NCI-H1417 (cell line): ENCODE measurements around the gene UBE2L5.
"Not testable (repeated sequence)": the region's sequence is repeated elsewhere in the genome, so short reads cannot be mapped to it uniquely, and the experiment has no call there.

Experiments
- DNase-seq, 3 experiments: peaks; one replicate each; lab custom pipeline; 2025; lab: John Stamatoyannopoulos, UW

Gene UBE2L5

DNA sequence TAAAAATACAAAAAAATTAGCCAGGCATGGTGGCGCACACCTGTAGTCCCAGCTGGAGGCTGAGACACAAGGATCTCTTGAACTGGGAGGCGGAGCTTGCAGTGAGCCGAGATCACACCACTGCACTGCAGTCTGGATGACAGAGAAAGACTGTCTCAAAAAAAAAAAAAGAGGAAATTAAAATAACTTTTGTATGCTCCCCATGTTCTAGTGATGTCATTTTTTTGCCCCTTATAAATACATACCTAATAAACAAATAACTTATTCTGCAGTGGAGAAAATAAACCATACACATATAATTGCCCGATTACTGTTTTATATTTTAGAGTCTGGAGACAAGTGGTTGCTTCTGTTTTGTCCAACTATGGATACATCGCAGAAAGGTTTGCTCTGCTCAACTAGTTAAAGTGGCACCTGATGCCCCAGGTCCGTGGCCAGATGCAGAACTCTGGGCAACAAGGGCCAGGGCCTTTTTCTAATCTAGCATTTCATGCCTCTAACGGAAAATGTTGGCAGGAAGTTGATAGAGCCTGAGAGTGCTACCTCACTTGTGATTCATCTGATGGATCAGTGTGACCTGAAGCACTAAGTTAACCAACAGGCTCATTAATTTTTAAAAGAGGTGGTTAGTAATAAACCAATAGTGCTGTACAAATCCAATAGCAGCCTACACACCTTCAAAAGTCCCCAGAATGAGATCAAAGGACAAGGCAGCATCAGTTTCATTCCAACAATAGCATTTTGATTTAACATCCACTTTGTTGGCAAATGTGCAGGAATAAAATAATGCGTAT is 18.8 kb downstream of the UBE2L5 start:
- DNase-seq, result no peak

DNA sequence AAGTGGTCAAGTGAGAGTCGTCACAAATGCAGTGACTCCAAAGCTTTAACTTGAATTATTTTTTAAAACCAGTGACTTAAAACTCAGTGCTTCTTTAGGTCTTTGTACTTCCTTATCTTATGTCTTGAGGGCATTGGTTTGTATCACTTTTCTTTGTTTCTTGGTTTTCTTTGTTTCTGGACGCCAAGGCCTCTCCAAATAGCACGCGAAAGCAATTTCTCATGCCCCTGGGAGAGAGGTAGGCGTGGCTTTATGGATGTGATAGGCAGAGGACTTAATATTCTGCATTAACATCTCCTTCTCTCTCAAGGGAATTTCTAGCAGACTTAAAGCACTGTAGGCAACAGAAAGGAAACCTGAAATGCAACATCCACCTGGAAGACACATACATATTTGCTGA is 20.6 kb downstream of the UBE2L5 start:
- DNase-seq, result no peak

- DNase-seq, result not testable (repeated sequence)
Observed at GRCh38 chr13:30443491-30443890, 21.2 kb downstream of the UBE2L5 start.

DNA sequence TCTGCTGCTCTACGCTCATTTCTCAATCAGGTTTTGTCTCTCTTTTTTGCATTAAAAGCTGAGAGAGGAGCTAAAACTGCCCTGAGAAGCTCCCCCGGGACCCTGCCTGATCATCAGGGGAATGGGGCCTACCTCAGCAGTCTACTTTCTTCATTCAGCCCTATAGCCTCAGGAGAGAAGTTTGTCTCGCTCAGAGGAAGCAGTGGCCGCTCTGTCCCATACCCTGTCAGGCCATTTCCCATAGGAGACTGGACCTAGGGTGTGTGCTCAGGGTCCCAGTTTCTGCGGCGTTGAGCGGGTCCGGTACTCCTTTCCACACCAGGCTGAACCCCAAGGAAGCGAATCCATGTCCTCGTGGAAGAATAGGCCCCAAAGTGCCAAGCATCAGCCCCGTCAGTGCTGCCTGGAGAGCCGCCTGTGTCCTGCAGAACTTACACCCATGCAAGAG is 21.7 kb downstream of the UBE2L5 start:
- no peak for DNase-seq

GRCh38 chr13:30446126-30446500 is 23.8 kb downstream of the UBE2L5 start:
- DNase-seq, result peak in 1 of 3 experiments; percentile 58

DNA sequence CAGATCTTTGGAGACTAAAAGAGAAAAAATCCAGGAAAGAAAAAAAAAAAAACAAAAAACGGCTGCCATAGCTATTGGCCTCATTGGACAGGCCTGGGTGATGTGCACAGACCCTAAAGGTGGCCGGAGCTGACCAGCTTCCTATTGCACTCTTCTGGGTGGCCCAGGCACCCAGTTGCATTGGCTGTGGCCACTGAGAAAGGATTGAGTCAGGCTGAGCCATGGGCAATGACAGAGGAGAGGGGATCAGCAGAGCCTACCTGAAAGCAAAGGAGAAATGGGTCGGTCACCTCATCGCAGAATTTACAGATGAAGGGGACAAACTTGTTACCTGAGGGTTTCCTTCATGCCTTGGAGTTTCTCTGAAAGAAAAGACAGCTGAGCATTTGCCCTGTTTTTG is 26.1 kb downstream of the UBE2L5 start:
- no peak for DNase-seq

- DNase-seq, result no peak
Observed at GRCh38 chr13:30450066-30450465, 27.8 kb downstream of the UBE2L5 start.

- not testable (repeated sequence) for DNase-seq
Observed at GRCh38 chr13:30451476-30451875, 29.2 kb downstream of the UBE2L5 start.

DNA sequence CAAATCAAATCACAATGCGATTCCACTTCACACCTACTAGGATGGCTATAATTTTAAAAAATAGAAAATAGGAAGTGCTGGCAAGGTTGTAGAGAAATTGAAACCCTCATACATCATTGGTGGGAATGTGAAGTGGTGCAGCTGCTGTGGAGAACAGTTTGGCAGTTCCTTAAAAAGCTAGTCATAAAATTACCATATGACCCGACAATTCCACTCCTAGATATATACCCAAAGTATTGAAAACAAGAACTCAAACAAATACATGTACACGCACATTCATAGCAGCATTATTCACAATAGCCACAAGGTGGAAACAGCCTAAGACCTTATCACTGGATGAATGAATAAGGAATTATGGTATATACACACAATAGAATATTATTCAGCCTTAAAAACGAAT is 31.4 kb downstream of the UBE2L5 start:
- DNase-seq, result peak in 1 of 3 experiments; percentile 1

- no peak for DNase-seq
Observed at GRCh38 chr13:30454991-30455390, 32.7 kb downstream of the UBE2L5 start.

DNA sequence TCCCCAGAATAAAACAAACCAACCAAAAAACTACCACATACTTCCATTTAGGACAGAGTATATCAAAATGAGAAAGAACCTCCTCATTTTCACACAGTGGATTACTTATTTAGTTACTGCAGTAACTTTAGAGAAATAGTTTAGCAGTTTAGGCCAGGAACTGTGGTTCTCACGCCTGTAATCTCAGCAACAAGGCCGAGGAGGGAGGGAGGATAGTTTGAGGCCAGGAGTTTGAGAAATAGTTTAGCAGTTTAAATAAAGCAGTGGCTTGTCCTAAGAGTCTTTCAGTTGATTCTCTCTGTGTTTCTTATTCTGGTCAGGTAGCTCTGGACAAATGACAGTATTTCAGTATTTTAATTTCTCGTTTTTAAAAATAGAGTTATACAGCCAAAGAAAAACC is 34.0 kb downstream of the UBE2L5 start:
- DNase-seq, result peak in 1 of 3 experiments; percentile 1

DNA sequence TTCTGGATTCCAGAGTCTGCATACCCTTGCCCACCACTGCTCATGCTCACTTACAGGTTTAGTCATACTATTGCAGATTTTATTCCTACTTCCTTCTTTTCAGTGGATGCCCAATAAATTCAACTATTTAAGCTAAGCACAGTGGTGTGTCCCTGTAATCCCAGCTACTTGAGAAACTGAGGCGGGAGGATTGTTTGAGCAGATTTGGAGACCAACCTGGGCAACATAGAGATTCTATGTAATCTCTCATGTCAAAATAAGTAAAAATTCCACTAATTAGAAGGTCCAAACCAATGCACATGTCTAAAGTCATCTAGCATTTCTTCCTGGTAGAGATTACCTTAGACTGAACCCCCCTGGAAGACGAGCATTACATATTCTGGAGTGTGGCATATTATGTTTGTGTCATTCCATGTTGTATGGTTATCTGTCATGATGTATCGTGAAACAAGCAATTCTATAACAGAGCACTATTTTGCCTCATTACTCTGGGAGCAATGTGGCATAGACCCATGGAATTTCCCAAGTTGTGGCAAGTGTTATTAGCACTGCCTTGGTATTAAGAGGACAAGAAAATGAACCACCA is 35.1 kb downstream of the UBE2L5 start:
- peak in 1 of 3 experiments; percentile 5 for DNase-seq

DNA sequence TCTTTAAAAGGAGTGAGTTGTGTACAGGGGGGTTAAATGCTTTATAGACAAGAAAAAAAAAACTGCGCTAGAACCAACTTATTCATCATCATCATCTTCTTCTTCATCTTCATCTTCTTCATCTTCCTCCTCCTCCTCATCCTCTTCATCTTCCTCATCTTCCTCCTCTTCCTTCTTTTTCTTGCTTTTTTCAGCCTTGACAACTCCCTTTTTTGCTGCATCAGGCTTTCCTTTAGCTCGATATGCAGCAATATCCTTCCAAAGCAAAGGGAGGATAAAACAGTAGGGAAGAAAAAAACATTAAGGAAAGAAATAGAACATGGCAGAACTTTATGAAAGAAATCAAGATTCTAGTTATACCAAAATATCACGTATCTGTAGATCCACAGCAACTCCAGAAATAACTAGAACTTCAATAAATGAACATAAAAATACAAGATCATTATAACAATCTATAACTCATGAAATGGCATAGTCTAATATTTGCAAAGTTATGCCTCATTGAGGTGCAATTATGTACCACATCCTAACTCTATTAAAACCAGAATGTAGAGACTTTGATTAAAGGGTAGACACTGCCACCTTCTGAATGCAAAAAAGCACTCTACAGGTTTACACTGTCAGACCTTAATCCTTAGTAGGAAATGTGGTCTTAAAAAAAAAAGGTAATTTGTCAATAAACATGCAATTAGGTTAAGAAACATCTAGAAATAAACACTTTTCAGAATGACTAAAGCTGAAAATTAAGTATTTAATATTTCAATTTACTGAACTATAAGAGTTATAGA is 39.2 kb downstream of the UBE2L5 start:
- DNase-seq, result peak in 1 of 3 experiments; percentile 29

GRCh38 chr13:30463787-30464495 is 41.6 kb downstream of the UBE2L5 start:
- DNase-seq, result peak in 2 of 3 experiments; percentile 45 to 68

DNA sequence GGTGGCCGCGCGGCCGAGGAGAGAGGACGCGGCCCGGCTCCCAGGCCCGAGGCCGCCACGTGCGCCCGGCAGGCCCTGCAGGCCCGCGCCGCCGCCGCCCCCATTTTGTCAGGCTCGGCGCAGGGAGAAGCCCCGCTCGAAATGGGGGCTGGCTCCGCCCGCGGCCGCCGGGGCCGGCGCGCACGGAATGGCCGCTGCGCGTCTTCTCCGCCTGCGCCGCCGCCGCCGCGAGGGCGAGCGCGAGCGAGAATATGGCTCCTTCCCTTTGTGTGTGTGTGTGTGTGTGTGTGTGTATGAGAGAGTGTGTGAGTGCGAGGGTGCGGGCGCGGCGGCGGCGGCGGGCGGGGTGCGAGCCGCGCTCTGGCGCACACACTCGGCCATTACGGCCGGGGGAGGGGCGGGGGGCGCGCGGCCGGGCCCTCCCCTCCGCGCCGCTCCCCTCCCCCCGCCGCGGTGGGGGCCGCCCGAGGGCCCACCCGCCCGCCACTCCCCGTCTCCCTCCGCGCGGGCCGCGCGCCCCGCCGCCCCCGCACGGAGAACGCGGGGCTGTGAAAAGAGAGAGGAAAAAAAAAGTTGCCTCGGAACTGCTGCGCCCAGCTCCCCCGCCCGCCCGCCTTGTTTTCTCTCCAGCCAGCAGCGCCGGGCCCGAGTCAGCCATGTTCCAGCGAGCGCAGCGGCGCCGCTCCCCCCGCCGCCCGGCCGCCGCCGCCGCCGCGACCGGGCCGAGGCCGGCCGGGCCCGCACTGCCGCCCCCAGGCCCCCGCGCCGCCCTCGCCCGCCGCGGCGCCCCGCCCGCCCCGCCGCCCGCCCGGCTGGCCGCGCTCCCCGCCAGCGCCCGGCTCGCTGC is 42.4 kb downstream of the UBE2L5 start:
- DNase-seq, result peak; percentile 56 to 87 (median 82)

DNA sequence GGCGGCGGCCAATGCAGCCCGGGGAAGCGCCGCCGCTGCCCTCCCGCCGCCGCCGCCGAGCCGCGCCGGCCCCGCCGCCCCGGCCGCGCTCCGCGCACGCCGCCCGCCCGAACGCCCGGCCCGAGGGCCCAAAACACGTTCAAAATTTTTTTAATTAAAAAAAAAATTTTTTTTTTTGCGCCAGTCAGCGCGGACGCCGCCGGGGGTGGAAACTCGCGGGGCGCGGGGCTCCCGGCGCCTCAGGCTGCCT is 43.0 kb downstream of the UBE2L5 start:
- DNase-seq, result no peak

DNA sequence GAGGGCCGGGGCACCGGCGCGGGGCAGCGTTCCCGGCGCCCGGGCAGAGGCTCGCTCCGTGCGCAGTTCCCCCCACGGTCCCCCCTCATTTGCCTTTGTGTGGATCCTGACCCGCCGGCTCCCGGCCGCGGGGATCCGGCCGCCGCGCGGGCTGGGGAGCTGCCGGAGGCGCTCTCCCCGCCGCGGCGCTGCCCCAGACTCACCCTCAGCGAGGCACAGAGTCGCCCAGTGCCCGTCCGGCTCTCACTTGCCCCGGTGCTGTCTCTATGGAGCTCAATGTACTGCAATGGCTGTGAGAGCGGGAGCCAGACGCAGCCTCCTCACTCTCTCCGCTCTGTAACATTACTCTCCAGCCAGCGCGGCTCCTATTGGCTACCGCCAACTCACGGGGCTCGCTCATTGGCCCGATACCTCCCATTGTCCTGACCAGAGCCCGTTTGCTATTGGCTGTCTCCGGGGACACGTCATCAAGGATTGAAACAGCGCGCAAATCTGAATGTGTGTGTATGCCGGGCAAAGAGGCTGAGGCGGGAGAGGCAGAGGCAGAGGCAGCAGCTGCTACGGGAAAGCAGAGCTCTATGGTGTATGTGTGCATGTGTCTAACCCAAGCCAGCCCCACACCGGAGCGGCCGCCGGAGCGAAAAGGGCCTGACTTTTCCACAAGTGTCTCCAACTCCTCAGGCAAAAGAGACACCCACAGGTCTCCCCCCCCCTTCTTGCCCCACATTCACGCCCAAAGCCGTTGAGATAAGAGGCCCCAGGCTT is 43.5 kb downstream of the UBE2L5 start, which contains the start of gene HMGB1:
Gene HMGB1, minus strand, starts transcription at position 344 of the 765 bp plus-strand sequence. CDS start 2,256 bp downstream, outside the sequence.
- DNase-seq, result peak; percentile 94 to 99 (median 95)

GRCh38 chr13:30466358-30466714 is 44.0 kb downstream of the UBE2L5 start:
- no peak for DNase-seq

- DNase-seq, result peak; percentile 11 to 56 (median 16)
Observed at GRCh38 chr13:30466841-30467252, 44.6 kb downstream of the UBE2L5 start.

DNA sequence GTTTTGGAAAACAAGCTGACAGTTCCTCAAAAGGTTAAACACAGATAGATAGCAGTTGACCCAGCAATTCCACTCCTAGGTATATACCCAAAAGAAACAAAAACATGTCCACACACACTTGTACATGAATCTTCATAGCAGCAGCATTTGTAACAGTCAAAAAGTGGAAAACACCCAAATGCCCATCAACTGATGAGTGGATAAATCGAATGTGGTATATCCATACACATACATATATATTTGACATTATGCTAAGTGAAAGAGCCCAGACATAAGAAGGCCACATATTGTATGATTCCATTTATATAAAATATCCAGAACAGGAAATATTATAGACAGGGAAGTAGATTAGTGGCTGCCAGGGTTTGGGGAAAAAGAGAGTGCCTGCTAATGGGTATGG is 51.4 kb downstream of the UBE2L5 start:
- no peak for DNase-seq
